ENCODE results near the gene STARD3. TPM values are rescaled to one million over a fixed set of nuclear protein-coding genes. Genes with fewer than 3 reads are reported as not detected.

STARD3 gene
- total and polyA plus RNA-seq, 2 of the 13 experiments (the other 11 are each of a cell fraction or from before 2014, with no cell fraction given): 34.6 to 100 TPM

- TF ChIP-seq MYNN (CRISPR knock-in tag; IDR thresholded peaks at IDR 0.05; ENCODE audit: low read depth): no peak
- TF ChIP-seq JDP2 (CRISPR knock-in tag; IDR thresholded peaks at IDR 0.05; ENCODE audit: borderline replicate concordance): no peak
- TF ChIP-seq ZNF337 (CRISPR knock-in tag; IDR thresholded peaks at IDR 0.05; ENCODE audit: borderline replicate concordance, low read depth): no peak
- peak; percentile 68 for TF ChIP-seq SPEN (CRISPR knock-in tag; IDR thresholded peaks at IDR 0.05; ENCODE audit: low read depth)
- TF ChIP-seq GFI1 (CRISPR knock-in tag; IDR thresholded peaks at IDR 0.05; ENCODE audit: borderline replicate concordance): no peak
These were observed 15.8 kb downstream of the STARD3 start (continued) for GRCh38 chr17:39652587-39653315.

DNA sequence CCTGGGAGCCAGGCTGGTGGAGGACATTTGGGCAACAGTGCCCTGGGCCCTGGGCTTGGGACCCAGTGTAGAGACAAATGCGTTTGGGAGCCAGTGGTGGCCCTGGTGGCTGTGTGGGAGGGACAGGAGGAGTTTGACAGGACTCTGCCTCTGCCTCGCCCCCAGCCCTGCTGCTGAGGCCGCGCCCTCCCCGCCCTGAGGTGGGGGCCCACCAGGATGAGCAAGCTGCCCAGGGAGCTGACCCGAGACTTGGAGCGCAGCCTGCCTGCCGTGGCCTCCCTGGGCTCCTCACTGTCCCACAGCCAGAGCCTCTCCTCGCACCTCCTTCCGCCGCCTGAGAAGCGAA, 16.3 kb downstream of the STARD3 start:
- peaks cover 31% of the 10 kb centered on the region for H3K4me1 ChIP-seq (ENCODE audit: insufficient read depth, low read length)
- intact Hi-C loops (cut with micrococcal nuclease; ENCODE audit: unreplicated experiment): loop anchor here (2.0 kb wide), 1 partner anchor 30 kb away; no protein-coding TSS in a partner anchor
- CTCF ChIA-PET (ENCODE audit: low intra/inter-chr PET ratio, low total read pairs): interaction anchor here (1.3 to 4.0 kb wide), 4 partner anchors 15 to 105 kb away, joined by 4 to 71 read pairs (median 8); partner anchors contain the start of gene PNMT
- H3K27me3 ChIP-seq (ENCODE audit: control insufficient read depth in 1 of 2, insufficient read depth in 2 of 2, low read length in 2 of 2): no peaks in the 10 kb centered on the region
- FAIRE-seq: no peak
- H4K20me1 ChIP-seq (ENCODE audit: insufficient read depth, low read length): peaks cover 4% of the 10 kb centered on the region; the same call in 1 of the 2 replicates
- BruUV-seq (replicated peaks): no TSS peak
- H3K4me2 ChIP-seq (ENCODE audit: low read depth, low read length): peak overlapping the region; percentile 81
- H3K79me2 ChIP-seq (ENCODE audit: insufficient read depth, low read length): no peaks in the 10 kb centered on the region
- no peaks in the 10 kb centered on the region for H3K9me3 ChIP-seq (ENCODE audit: low read length)
- H3K27ac ChIP-seq (ENCODE audit: extremely low read length, insufficient read depth, low read length): peak overlapping the region; percentile 48
- H3K4me3 ChIP-seq (replicated peaks in 1 of 3; ENCODE audit: insufficient read depth in 1 of 3, low read depth in 2 of 3, low read length in 3 of 3): peak overlapping the region in 1 of 3 experiments; percentile 54; a peak in 1 of 6 replicates
- H3K9ac ChIP-seq (ENCODE audit: insufficient read depth, low read depth, low read length): 0 out of 2 replicates have a peak overlapping the region, but pooled peaks have one; percentile 19
- peak; percentile 46 for ATAC-seq
- no peak overlapping the region for H2AFZ ChIP-seq (ENCODE audit: low read length)
- POLR2A ChIA-PET: interaction anchor here (0.7 to 2.6 kb wide), 18 partner anchors 10 to 192 kb away, joined by 3 to 21 read pairs (median 6); partner anchors contain the start of genes CDK12, ERBB2, PGAP3 and PNMT
- DNase-seq (ENCODE audit: low spot score): no peak
- H3K36me3 ChIP-seq (replicated peaks in 1 of 2; ENCODE audit: control insufficient read depth in 1 of 2, insufficient read depth in 2 of 2, low read length in 2 of 2): peaks cover 6 to 9% of the 10 kb centered on the region in 2 experiments; a peak in 4 of 5 replicates
- in situ Hi-C loops (cut with HindIII; ENCODE audit: extremely low pct_ligation_motif_present, low pct_unique_long_range_greater_than_20kb): no loop called here
- WGBS (ENCODE audit: low lambda C conversion rate): 75% methylated on average over 8 of the region's 12 CpGs
- TF ChIP-seq HNRNPLL (IDR thresholded peaks at IDR 0.05; ENCODE audit: low read depth, low read length, poor library complexity, severe bottlenecking) (peak; percentile 32), ZNF83 (CRISPR knock-in tag; IDR thresholded peaks at IDR 0.05; ENCODE audit: borderline replicate concordance) (peak; percentile 22; the same call in 1 of the 2 replicates), ZNF720 (CRISPR knock-in tag; IDR thresholded peaks at IDR 0.05) (0 out of 2 replicates have a peak, but pooled peaks have one; percentile 74), CSRNP1 (CRISPR knock-in tag; IDR thresholded peaks at IDR 0.05) (peak; percentile 77; the same call in 1 of the 2 replicates), ZNF235 (CRISPR knock-in tag; IDR thresholded peaks at IDR 0.05; ENCODE audit: borderline replicate concordance) (0 out of 2 replicates have a peak, but pooled peaks have one; percentile 53), ZNF501 (CRISPR knock-in tag; IDR thresholded peaks at IDR 0.05) (peak; percentile 5; the same call in 1 of the 2 replicates)
- TF ChIP-seq, protein P1, sequence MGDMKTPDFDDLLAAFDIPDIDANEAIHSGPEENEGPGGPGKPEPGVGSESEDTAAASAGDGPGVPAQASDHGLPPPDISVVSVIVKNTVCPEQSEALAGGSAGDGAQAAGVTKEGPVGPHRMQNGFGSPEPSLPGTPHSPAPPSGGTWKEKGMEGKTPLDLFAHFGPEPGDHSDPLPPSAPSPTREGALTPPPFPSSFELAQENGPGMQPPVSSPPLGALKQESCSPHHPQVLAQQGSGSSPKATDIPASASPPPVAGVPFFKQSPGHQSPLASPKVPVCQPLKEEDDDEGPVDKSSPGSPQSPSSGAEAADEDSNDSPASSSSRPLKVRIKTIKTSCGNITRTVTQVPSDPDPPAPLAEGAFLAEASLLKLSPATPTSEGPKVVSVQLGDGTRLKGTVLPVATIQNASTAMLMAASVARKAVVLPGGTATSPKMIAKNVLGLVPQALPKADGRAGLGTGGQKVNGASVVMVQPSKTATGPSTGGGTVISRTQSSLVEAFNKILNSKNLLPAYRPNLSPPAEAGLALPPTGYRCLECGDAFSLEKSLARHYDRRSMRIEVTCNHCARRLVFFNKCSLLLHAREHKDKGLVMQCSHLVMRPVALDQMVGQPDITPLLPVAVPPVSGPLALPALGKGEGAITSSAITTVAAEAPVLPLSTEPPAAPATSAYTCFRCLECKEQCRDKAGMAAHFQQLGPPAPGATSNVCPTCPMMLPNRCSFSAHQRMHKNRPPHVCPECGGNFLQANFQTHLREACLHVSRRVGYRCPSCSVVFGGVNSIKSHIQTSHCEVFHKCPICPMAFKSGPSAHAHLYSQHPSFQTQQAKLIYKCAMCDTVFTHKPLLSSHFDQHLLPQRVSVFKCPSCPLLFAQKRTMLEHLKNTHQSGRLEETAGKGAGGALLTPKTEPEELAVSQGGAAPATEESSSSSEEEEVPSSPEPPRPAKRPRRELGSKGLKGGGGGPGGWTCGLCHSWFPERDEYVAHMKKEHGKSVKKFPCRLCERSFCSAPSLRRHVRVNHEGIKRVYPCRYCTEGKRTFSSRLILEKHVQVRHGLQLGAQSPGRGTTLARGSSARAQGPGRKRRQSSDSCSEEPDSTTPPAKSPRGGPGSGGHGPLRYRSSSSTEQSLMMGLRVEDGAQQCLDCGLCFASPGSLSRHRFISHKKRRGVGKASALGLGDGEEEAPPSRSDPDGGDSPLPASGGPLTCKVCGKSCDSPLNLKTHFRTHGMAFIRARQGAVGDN (CRISPR knock-in tag; IDR thresholded peaks at IDR 0.05): peak; percentile 15; the same call in 1 of the 2 replicates
- TF ChIP-seq, protein P2, sequence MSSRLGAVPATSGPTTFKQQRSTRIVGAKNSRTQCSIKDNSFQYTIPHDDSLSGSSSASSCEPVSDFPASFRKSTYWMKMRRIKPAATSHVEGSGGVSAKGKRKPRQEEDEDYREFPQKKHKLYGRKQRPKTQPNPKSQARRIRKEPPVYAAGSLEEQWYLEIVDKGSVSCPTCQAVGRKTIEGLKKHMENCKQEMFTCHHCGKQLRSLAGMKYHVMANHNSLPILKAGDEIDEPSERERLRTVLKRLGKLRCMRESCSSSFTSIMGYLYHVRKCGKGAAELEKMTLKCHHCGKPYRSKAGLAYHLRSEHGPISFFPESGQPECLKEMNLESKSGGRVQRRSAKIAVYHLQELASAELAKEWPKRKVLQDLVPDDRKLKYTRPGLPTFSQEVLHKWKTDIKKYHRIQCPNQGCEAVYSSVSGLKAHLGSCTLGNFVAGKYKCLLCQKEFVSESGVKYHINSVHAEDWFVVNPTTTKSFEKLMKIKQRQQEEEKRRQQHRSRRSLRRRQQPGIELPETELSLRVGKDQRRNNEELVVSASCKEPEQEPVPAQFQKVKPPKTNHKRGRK (CRISPR knock-in tag; IDR thresholded peaks at IDR 0.05): no peak

Data from HepG2 (cell line).